ENCODE results near the gene IGF2R. TPM values are rescaled to one million over a fixed set of nuclear protein-coding genes. Genes with fewer than 3 reads are reported as not detected.

The IGF2R gene
- total RNA-seq, 1 donor from 2014 or later = 64.0 TPM

- intact Hi-C loops (cut with micrococcal nuclease) = no loop called here
Measured at GRCh38 chr6:160070427-160070826, 101.5 kb downstream of the IGF2R start.

GRCh38 chr6:160070831-160071230, 101.9 kb downstream of the IGF2R start:
- intact Hi-C loops (cut with micrococcal nuclease) = no loop called here

- intact Hi-C loops (cut with micrococcal nuclease) = no loop called here
Measured at GRCh38 chr6:160071805-160072690, 103.2 kb downstream of the IGF2R start.

GRCh38 chr6:160073272-160073671, 104.4 kb downstream of the IGF2R start:
- intact Hi-C loops (cut with micrococcal nuclease) = no loop called here

- intact Hi-C loops (cut with micrococcal nuclease) = no loop called here
Measured at GRCh38 chr6:160076009-160076408, 107.1 kb downstream of the IGF2R start.

GRCh38 chr6:160077024-160077423, 108.1 kb downstream of the IGF2R start:
- intact Hi-C loops (cut with micrococcal nuclease) = no loop called here

GRCh38 chr6:160077526-160077925, 108.6 kb downstream of the IGF2R start:
- intact Hi-C loops (cut with micrococcal nuclease) = no loop called here

GRCh38 chr6:160078883-160079685, 110.2 kb downstream of the IGF2R start:
- intact Hi-C loops (cut with micrococcal nuclease) = no loop called here

GRCh38 chr6:160079686-160080043, 110.8 kb downstream of the IGF2R start:
- intact Hi-C loops (cut with micrococcal nuclease) = no loop called here

- intact Hi-C loops (cut with micrococcal nuclease) = no loop called here
Measured at GRCh38 chr6:160080097-160080496, 111.2 kb downstream of the IGF2R start.

GRCh38 chr6:160081398-160081797, 112.5 kb downstream of the IGF2R start:
- intact Hi-C loops (cut with micrococcal nuclease) = no loop called here

- intact Hi-C loops (cut with micrococcal nuclease) = no loop called here
Measured at GRCh38 chr6:160082627-160083026, 113.7 kb downstream of the IGF2R start.

- intact Hi-C loops (cut with micrococcal nuclease) = no loop called here
Measured at GRCh38 chr6:160084198-160084776, 115.4 kb downstream of the IGF2R start.

- intact Hi-C loops (cut with micrococcal nuclease) = no loop called here
Measured at GRCh38 chr6:160085226-160085625, 116.3 kb downstream of the IGF2R start.

- intact Hi-C loops (cut with micrococcal nuclease) = no loop called here
Measured at GRCh38 chr6:160085713-160086505, 117.0 kb downstream of the IGF2R start.

- intact Hi-C loops (cut with micrococcal nuclease) = no loop called here
Measured at GRCh38 chr6:160086754-160087153, 117.9 kb downstream of the IGF2R start.

- intact Hi-C loops (cut with micrococcal nuclease) = no loop called here
Measured at GRCh38 chr6:160088069-160088783, 119.3 kb downstream of the IGF2R start.

- intact Hi-C loops (cut with micrococcal nuclease) = no loop called here
Measured at GRCh38 chr6:160088784-160089533, 120.1 kb downstream of the IGF2R start.

- intact Hi-C loops (cut with micrococcal nuclease) = no loop called here
Measured at GRCh38 chr6:160089534-160089897, 120.6 kb downstream of the IGF2R start.

Data from T-helper 2 cell treated with Interferon-gamma antibody and Interleukin-4, amounts not matched to agents 100 ng/mL and 5 ng/mL, for 36 hours (primary cell).